Testis (tissue), 3 donors: ENCODE measurements around the gene PLIN1. TPM values are rescaled to one million over a fixed set of nuclear protein-coding genes. Genes with fewer than 3 reads are reported as not detected.

Experiments used
- DNase-seq: peaks from one replicate; pipeline ENCODE4 v3.0.0-alpha.2; 2019
- H3K27ac ChIP-seq, 2 donors: fragments of 200-600 bp; sonication (generic); one replicate each; pipeline ENCODE4 v1.5.1; 2019
- H3K27me3 ChIP-seq: fragments of 200-600 bp; sonication (generic); one replicate; pipeline ENCODE4 v1.5.1; 2019
- H3K36me3 ChIP-seq: fragments of 200-600 bp; sonication (generic); one replicate; pipeline ENCODE4 v1.5.1; 2017; ENCODE audit warnings: low read depth; ENCODE audit errors: missing control alignments
- H3K4me1 ChIP-seq: fragments of 200-600 bp; sonication (generic); one replicate; pipeline ENCODE4 v1.5.1; 2019
- H3K4me3 ChIP-seq, 2 donors: fragments of 200-600 bp; sonication (generic); one replicate each; pipeline ENCODE4 v1.5.1; 2017 to 2019
- H3K9me3 ChIP-seq: fragments of 200-600 bp; sonication (generic); one replicate; pipeline ENCODE4 v1.5.1; 2017
- CTCF ChIP-seq, 3 experiments: fragments of 450-650 bp in 2 of 3; fragments of 200-600 bp in 1 of 3; sonication (generic) in 1 of 3; IDR thresholded peaks; one replicate each; pipeline ENCODE4 v1.5.1; 2016 to 2019; ENCODE audit warnings: antibody characterized with exemption in 3 of 3, mild to moderate bottlenecking in 2 of 3, moderate library complexity in 1 of 3
- POLR2A ChIP-seq: fragments of 450-650 bp; IDR thresholded peaks from one replicate; pipeline ENCODE4 v1.6.1; 2017; ENCODE audit warnings: antibody characterized with exemption, mild to moderate bottlenecking, moderate library complexity
- WGBS, 2 donors: methylation state at CpG; one replicate each; pipeline ENCODE4 v1.1.5; 2018; 5-methylcytosine and 5-hydroxymethylcytosine counted together
- intact Hi-C: fragments of 100-400 bp; cut with DNase I; formaldehyde crosslinking; loops from one replicate; pipeline ENCODE4 v1.15.1; 2023; ENCODE audit warnings: low total_unique reads
- polyA plus RNA-seq: library from polyadenylated mRNA; stranded (reverse); fragments of 350-450 nt; fragmentation: Illumina TruSeq; extraction: RNeasy Lipid Tissue Mini Kit (QIAGEN cat#74804); gene quantifications from one replicate; pipeline ENCODE4 v1.2.3, GENCODE V29; 2014; ENCODE audit warnings: low read depth, low replicate concordance; ENCODE audit not compliant: insufficient read depth
- total RNA-seq, 2 donors: library from RNA; depleted of rRNA; stranded (reverse); fragments of >200 nt; gene quantifications; one replicate each; pipeline ENCODE4 v1.2.3, GENCODE V29; 2016

Gene PLIN1
- total and polyA plus RNA-seq, 3 donors from 2014 or later: 9.1 to 18.5 (median 13.5) TPM

DNA sequence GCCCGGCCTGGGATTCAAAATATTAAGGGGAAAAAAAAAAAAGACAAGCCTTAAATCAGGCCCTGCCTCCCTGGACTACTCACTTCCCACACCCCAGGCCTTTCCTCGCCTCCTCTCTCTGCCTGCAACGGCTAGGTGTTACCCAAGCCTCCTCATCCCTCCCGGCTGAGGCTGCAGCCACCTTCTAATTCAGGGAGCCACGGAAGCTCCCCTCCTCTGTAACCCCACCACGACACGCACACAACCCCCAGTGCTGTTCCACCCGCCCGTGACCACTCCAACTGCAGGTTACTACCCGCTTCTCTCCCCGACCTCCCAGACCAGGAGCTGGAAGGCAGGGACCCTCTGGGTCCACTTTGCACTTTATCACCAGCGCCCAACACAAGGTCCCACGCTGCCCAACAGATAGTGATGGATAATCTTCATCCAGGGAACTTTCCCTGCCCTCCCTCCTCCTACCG is 24.8 kb downstream of the PLIN1 start:
- Histone ChIP-seq H3K4me1 (peaks cover 5% of the 10 kb centered on the region), H3K36me3 (no peaks in the 10 kb centered on the region), H3K27ac (peak overlapping the region in 1 of 2 donors; percentile 30), H3K9me3 (no peaks in the 10 kb centered on the region), H3K4me3 (peak overlapping the region; percentile 63 to 72), H3K27me3 (no peaks in the 10 kb centered on the region)
- DNase-seq: no peak
- TF ChIP-seq POLR2A: no peak
- TF ChIP-seq CTCF (IDR thresholded peaks at IDR 0.05): no peak
- WGBS, 2 donors: 33 to 38% methylated on average over 14 of the region's 14 CpGs
- intact Hi-C loops: no loop called here

GRCh38 chr15:89653578-89653977 is 25.6 kb downstream of the PLIN1 start:
- no peaks in the 10 kb centered on the region for H3K9me3 ChIP-seq
- TF ChIP-seq CTCF (IDR thresholded peaks at IDR 0.05): no peak
- TF ChIP-seq POLR2A: no peak
- intact Hi-C loops: no loop called here
- no peak overlapping the region for H3K4me3 ChIP-seq
- H3K27me3 ChIP-seq: no peaks in the 10 kb centered on the region
- peaks cover 5% of the 10 kb centered on the region for H3K4me1 ChIP-seq
- 75 to 89% methylated on average over 2 of the region's 2 CpGs for WGBS, 2 donors
- no peak for DNase-seq
- no peaks in the 10 kb centered on the region for H3K36me3 ChIP-seq
- H3K27ac ChIP-seq: no peak overlapping the region

DNA sequence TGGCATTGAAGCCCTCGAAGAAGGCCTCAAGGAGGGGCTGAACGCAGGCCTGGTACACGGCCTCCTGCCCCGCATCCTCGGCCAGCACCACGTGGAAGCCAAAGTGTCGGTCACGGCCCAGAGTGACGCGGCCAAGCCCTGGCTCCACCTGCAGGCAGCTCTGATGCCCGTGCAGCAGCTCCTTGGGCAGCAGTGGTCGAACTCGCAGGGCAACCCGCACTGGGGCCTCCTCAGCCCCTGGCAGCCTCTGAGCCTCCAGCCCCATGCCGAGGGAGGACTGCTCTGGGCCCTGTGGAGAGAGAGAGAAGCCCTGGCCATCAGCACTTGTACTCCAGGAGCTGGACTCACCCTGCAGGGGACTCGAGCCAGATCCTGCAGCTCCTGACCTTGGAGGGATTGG is 26.5 kb downstream of the PLIN1 start:
- no peaks in the 10 kb centered on the region for H3K9me3 ChIP-seq
- 80 to 82% methylated on average over 2 to 15 of the region's 16 CpGs for WGBS, 2 donors
- no peaks in the 10 kb centered on the region for H3K27me3 ChIP-seq
- no peaks in the 10 kb centered on the region for H3K36me3 ChIP-seq
- intact Hi-C loops: no loop called here
- TF ChIP-seq POLR2A (no peak), CTCF (IDR thresholded peaks at IDR 0.05) (no peak)
- no peak overlapping the region for H3K27ac ChIP-seq
- peaks cover 5% of the 10 kb centered on the region for H3K4me1 ChIP-seq
- no peak overlapping the region for H3K4me3 ChIP-seq
- no peak for DNase-seq

DNA sequence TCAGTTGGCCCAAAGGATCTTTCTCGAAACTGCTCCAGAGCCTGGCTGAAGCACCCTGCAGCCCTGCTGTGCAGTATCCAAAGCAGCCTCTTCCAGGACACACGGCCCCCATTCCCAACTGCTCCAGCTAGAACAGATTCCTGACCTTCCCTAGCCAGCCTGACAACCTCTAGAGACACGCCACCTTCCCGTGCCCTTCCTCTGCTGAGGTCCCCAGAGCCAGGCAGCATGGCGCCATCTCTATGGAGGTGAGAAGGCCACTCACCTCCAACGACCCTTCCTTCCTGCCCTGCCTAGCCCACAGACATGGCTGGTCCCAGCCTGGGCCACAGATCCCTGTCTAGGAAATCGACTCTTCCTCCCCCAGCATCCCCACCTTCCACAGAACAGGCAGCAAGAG is 27.0 kb downstream of the PLIN1 start:
- whole genome bisulfite sequencing, 2 donors: 80 to 81% methylated on average over 3 to 7 of the region's 7 CpGs
- no peak for DNase-seq
- H3K36me3 ChIP-seq: no peaks in the 10 kb centered on the region
- H3K27me3 ChIP-seq: no peaks in the 10 kb centered on the region
- H3K9me3 ChIP-seq: no peaks in the 10 kb centered on the region
- H3K4me1 ChIP-seq: peaks cover 5% of the 10 kb centered on the region
- no peak for TF ChIP-seq POLR2A
- TF ChIP-seq CTCF (IDR thresholded peaks at IDR 0.05): no peak
- H3K4me3 ChIP-seq: no peak overlapping the region
- no peak overlapping the region for H3K27ac ChIP-seq
- intact Hi-C loops: no loop called here

GRCh38 chr15:89649716-89650115 is 29.5 kb downstream of the PLIN1 start:
- H3K4me1 ChIP-seq: peaks cover 4% of the 10 kb centered on the region
- H3K9me3 ChIP-seq: no peaks in the 10 kb centered on the region
- no peaks in the 10 kb centered on the region for H3K27me3 ChIP-seq
- no peak for DNase-seq
- 92 to 93% methylated on average over 14 to 15 of the region's 15 CpGs for WGBS, 2 donors
- intact Hi-C loops: loop anchor here (10.0 kb wide), 1 partner anchor 85 kb away; no protein-coding TSS in a partner anchor
- no peak overlapping the region for H3K4me3 ChIP-seq
- no peak overlapping the region for H3K27ac ChIP-seq
- no peaks in the 10 kb centered on the region for H3K36me3 ChIP-seq
- TF ChIP-seq POLR2A (no peak), CTCF (IDR thresholded peaks at IDR 0.05) (no peak)
